ENCODE measurements around the gene KCNK16.

KCNK16 gene

GRCh38 chr6:39281312-39281980, 41.1 kb downstream of the KCNK16 start:
- DNase-seq (ENCODE audit: low read depth): no peak
- no peak overlapping the region for H3K4me3 ChIP-seq (ENCODE audit: low read length)
- no peak for TF ChIP-seq CTCF (IDR thresholded peaks at IDR 0.05; ENCODE audit: insufficient read depth, low read depth, low read length, missing control alignments)

- TF ChIP-seq CTCF (IDR thresholded peaks at IDR 0.05; ENCODE audit: insufficient read depth, low read depth, low read length, missing control alignments): no peak
- H3K4me3 ChIP-seq (ENCODE audit: low read length): no peak overlapping the region
- peak; percentile 78 for DNase-seq (ENCODE audit: low read depth)
Measured at GRCh38 chr6:39280247-39280731, 42.2 kb downstream of the KCNK16 start.

GRCh38 chr6:39279539-39279938, 43.0 kb downstream of the KCNK16 start:
- DNase-seq (ENCODE audit: low read depth): no peak
- H3K4me3 ChIP-seq (ENCODE audit: low read length): no peak overlapping the region
- TF ChIP-seq CTCF (IDR thresholded peaks at IDR 0.05; ENCODE audit: insufficient read depth, low read depth, low read length, missing control alignments): no peak

GRCh38 chr6:39276379-39276995, 46.0 kb downstream of the KCNK16 start:
- TF ChIP-seq CTCF (IDR thresholded peaks at IDR 0.05; ENCODE audit: insufficient read depth, low read depth, low read length, missing control alignments): no peak
- H3K4me3 ChIP-seq (ENCODE audit: low read length): no peak overlapping the region
- DNase-seq (ENCODE audit: low read depth): no peak

GRCh38 chr6:39274903-39275302, 47.6 kb downstream of the KCNK16 start:
- no peak for TF ChIP-seq CTCF (IDR thresholded peaks at IDR 0.05; ENCODE audit: insufficient read depth, low read depth, low read length, missing control alignments)
- no peak overlapping the region for H3K4me3 ChIP-seq (ENCODE audit: low read length)
- DNase-seq (ENCODE audit: low read depth): no peak

GRCh38 chr6:39274471-39274870, 48.0 kb downstream of the KCNK16 start:
- no peak for TF ChIP-seq CTCF (IDR thresholded peaks at IDR 0.05; ENCODE audit: insufficient read depth, low read depth, low read length, missing control alignments)
- DNase-seq (ENCODE audit: low read depth): no peak
- H3K4me3 ChIP-seq (ENCODE audit: low read length): no peak overlapping the region
